Right atrium auricular region (tissue), 2 donors: ENCODE data around the gene CUX1. TPM values are rescaled to one million over a fixed set of nuclear protein-coding genes. Genes with fewer than 3 reads are reported as not detected.

ENCODE experiments used
- DNase-seq: peaks from one replicate; pipeline ENCODE4 v3.0.0-alpha.2; 2019; ENCODE audit warnings: low spot score
- H3K27ac ChIP-seq, 2 donors: fragments of 200-600 bp; sonication (generic); 1 replicate in 1 of 2; 2 replicates in 1 of 2; pipeline ENCODE4 v1.5.1; 2016 to 2019
- H3K27me3 ChIP-seq, 2 donors: fragments of 200-600 bp; sonication (generic); one replicate each; pipeline versions ENCODE4 v1.5.1 to v1.6.0; 2017 to 2019
- H3K36me3 ChIP-seq: fragments of 200-600 bp; sonication (generic); one replicate; pipeline ENCODE4 v1.5.1; 2016
- H3K4me1 ChIP-seq, 2 donors: fragments of 200-600 bp; sonication (generic); one replicate each; pipeline versions ENCODE4 v1.5.1 to v1.6.0; 2017 to 2019
- H3K4me3 ChIP-seq, 2 donors: fragments of 200-600 bp; sonication (generic); 1 replicate in 1 of 2; 2 replicates in 1 of 2; pipeline ENCODE4 v1.5.1; 2017 to 2019; ENCODE audit warnings: mild to moderate bottlenecking in 1 of 2, moderate library complexity in 1 of 2
- H3K9me3 ChIP-seq, 2 donors: fragments of 200-600 bp; sonication (generic); one replicate each; pipeline ENCODE4 v1.5.1; 2019
- CTCF ChIP-seq, 2 donors: fragments of 200-600 bp; sonication (generic); IDR thresholded peaks; one replicate each; pipeline ENCODE4 v1.5.1; 2019; ENCODE audit warnings: antibody characterized with exemption in 2 of 2
- total RNA-seq, 2 donors: library from RNA; depleted of rRNA; stranded (reverse); fragments of >200 nt; gene quantifications; one replicate each; pipeline ENCODE4 v1.1.0, GENCODE V29; 2016

The CUX1 gene
- total RNA-seq, 2 donors from 2014 or later, result 71.1 to 94.4 TPM

DNA sequence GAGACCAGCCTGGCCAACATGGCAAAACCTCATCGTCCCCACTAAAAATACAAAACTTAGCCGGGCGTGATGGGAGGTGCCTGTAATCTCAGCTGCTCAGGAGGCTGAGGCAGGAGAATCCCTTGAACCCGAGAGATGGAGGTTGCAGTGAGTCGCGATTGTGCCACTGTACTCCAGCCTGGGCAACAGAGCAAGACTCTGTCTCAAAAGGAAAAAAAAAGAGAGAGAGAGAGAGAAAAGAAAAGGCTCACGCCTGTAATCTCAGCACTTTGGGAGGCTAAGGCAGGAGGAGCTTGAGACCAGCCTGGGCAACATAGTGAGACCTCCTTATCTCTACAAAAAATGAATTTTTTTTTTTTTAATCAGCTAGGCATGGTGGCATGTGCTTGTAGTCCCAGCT, 157.6 kb downstream of the CUX1 start:
- no peak for DNase-seq
- Histone ChIP-seq H3K27me3 (no peaks in the 10 kb centered on the region), H3K36me3 (no peaks in the 10 kb centered on the region), H3K27ac (peak overlapping the region; percentile 38 to 79), H3K9me3 (no peaks in the 10 kb centered on the region), H3K4me3 (no peak overlapping the region), H3K4me1 (peaks cover 0 to 19% of the 10 kb centered on the region in 2 donors)
- TF ChIP-seq CTCF (IDR thresholded peaks at IDR 0.05), result no peak

GRCh38 chr7:101976411-101976810, 159.0 kb downstream of the CUX1 start:
- Histone ChIP-seq H3K27me3 (no peaks in the 10 kb centered on the region), H3K36me3 (no peaks in the 10 kb centered on the region), H3K4me1 (peaks cover 0 to 19% of the 10 kb centered on the region in 2 donors), H3K27ac (no peak overlapping the region), H3K4me3 (no peak overlapping the region), H3K9me3 (no peaks in the 10 kb centered on the region)
- no peak for DNase-seq
- no peak for TF ChIP-seq CTCF (IDR thresholded peaks at IDR 0.05)

- Histone ChIP-seq H3K27me3 (no peaks in the 10 kb centered on the region), H3K4me1 (peaks cover 0 to 19% of the 10 kb centered on the region in 2 donors), H3K36me3 (no peaks in the 10 kb centered on the region), H3K4me3 (no peak overlapping the region), H3K9me3 (no peaks in the 10 kb centered on the region), H3K27ac (no peak overlapping the region)
- no peak for TF ChIP-seq CTCF (IDR thresholded peaks at IDR 0.05)
- DNase-seq, result no peak
Measured at GRCh38 chr7:101977249-101977648, 159.8 kb downstream of the CUX1 start.

GRCh38 chr7:101978683-101979082, 161.3 kb downstream of the CUX1 start:
- Histone ChIP-seq H3K27me3 (no peaks in the 10 kb centered on the region), H3K4me1 (peaks cover 0 to 10% of the 10 kb centered on the region in 2 donors), H3K9me3 (no peaks in the 10 kb centered on the region), H3K36me3 (no peaks in the 10 kb centered on the region), H3K4me3 (no peak overlapping the region), H3K27ac (no peak overlapping the region)
- no peak for DNase-seq
- TF ChIP-seq CTCF (IDR thresholded peaks at IDR 0.05), result no peak

- Histone ChIP-seq H3K4me1 (peaks cover 0 to 26% of the 10 kb centered on the region in 2 donors), H3K27ac (no peak overlapping the region), H3K4me3 (no peak overlapping the region), H3K36me3 (no peaks in the 10 kb centered on the region), H3K9me3 (no peaks in the 10 kb centered on the region), H3K27me3 (no peaks in the 10 kb centered on the region)
- DNase-seq, result no peak
- no peak for TF ChIP-seq CTCF (IDR thresholded peaks at IDR 0.05)
Measured at GRCh38 chr7:101983147-101983811, 165.9 kb downstream of the CUX1 start.
